RWPE2 (cell line): ENCODE data around the gene PCSK5.

Experiments
- ATAC-seq: fragments of 200-7000 bp; cut with Tn5 transposase; 3 replicates; pipeline ENCODE4 v1.9.1; 2021; ENCODE audit warnings: low read depth
- DNase-seq: peaks from one replicate; pipeline ENCODE4 v3.0.0-alpha.2; 2020; ENCODE audit warnings: low spot score
- H3K27ac ChIP-seq: fragments of 450-650 bp; 2 replicates; pipeline ENCODE4 v1.5.1; 2017; ENCODE audit warnings: mild to moderate bottlenecking; ENCODE audit not compliant: poor library complexity, severe bottlenecking
- H3K27me3 ChIP-seq: fragments of 250-450 bp; sonication (Bioruptor Pico); 2 replicates; pipeline ENCODE4 v1.5.1; 2021; ENCODE audit warnings: mild to moderate bottlenecking, moderate library complexity; ENCODE audit not compliant: insufficient read depth, poor library complexity, severe bottlenecking
- H3K36me3 ChIP-seq: fragments of 250-450 bp; sonication (Bioruptor Pico); 2 replicates; pipeline ENCODE4 v1.5.1; 2020; ENCODE audit warnings: low read depth, mild to moderate bottlenecking, moderate library complexity
- H3K4me1 ChIP-seq: fragments of 250-450 bp; sonication (Bioruptor Pico); 2 replicates; pipeline ENCODE4 v1.5.1; 2021; ENCODE audit warnings: mild to moderate bottlenecking, moderate library complexity; ENCODE audit not compliant: insufficient read depth, poor library complexity, severe bottlenecking
- H3K4me3 ChIP-seq: fragments of 250-450 bp; sonication (Bioruptor Pico); 2 replicates; pipeline ENCODE4 v1.5.1; 2021; ENCODE audit warnings: mild to moderate bottlenecking, moderate library complexity; ENCODE audit not compliant: severe bottlenecking
- H3K9me3 ChIP-seq: fragments of 250-450 bp; sonication (Bioruptor Pico); 2 replicates; pipeline ENCODE4 v1.5.1; 2021; ENCODE audit warnings: mild to moderate bottlenecking, moderate library complexity; ENCODE audit not compliant: severe bottlenecking
- CTCF ChIP-seq: fragments of 450-650 bp; IDR thresholded peaks from one replicate; pipeline ENCODE4 v1.5.1; 2017; ENCODE audit warnings: mild to moderate bottlenecking, moderate library complexity; ENCODE audit not compliant: poor library complexity, severe bottlenecking

The PCSK5 gene

GRCh38 chr9:75885652-75886051, 4.8 kb upstream of the PCSK5 start:
- Histone ChIP-seq H3K4me3 (no peak overlapping the region), H3K36me3 (no peaks in the 10 kb centered on the region), H3K9me3 (no peaks in the 10 kb centered on the region), H3K4me1 (no peaks in the 10 kb centered on the region), H3K27me3 (no peaks in the 10 kb centered on the region), H3K27ac (no peak overlapping the region)
- no peak for TF ChIP-seq CTCF
- no peak for ATAC-seq
- no peak for DNase-seq

GRCh38 chr9:75889577-75889976, 896 bp upstream of the PCSK5 start:
- no peak for DNase-seq
- peaks cover 32% of the 10 kb centered on the region for H3K27me3 ChIP-seq
- no peak for TF ChIP-seq CTCF

GRCh38 chr9:75889977-75890471, 449 bp upstream of the PCSK5 start:
- H3K4me1 ChIP-seq: no peaks in the 10 kb centered on the region
- peak overlapping the region; percentile 20 for H3K27ac ChIP-seq
- no peaks in the 10 kb centered on the region for H3K36me3 ChIP-seq
- peak; percentile 33 for ATAC-seq
- peaks cover 36% of the 10 kb centered on the region for H3K27me3 ChIP-seq
- H3K9me3 ChIP-seq: no peaks in the 10 kb centered on the region
- no peak for DNase-seq
- peak overlapping the region; percentile 49 for H3K4me3 ChIP-seq
- no peak for TF ChIP-seq CTCF

More at GRCh38 chr9:75889577-75889976, 896 bp upstream of the PCSK5 start:
- H3K9me3 ChIP-seq: no peaks in the 10 kb centered on the region
- no peaks in the 10 kb centered on the region for H3K4me1 ChIP-seq
- H3K27ac ChIP-seq: peak overlapping the region; percentile 20
- ATAC-seq: peak; percentile 1; the same call in 1 of the 3 replicates
- H3K4me3 ChIP-seq: peak overlapping the region; percentile 49
- H3K36me3 ChIP-seq: no peaks in the 10 kb centered on the region

- no peaks in the 10 kb centered on the region for H3K36me3 ChIP-seq
- ATAC-seq (no peak), DNase-seq (no peak)
- no peak overlapping the region for H3K27ac ChIP-seq
- no peak for TF ChIP-seq CTCF
- H3K9me3 ChIP-seq: no peaks in the 10 kb centered on the region
- H3K4me3 ChIP-seq: peak overlapping the region; percentile 49
- H3K4me1 ChIP-seq: no peaks in the 10 kb centered on the region
- peaks cover 36% of the 10 kb centered on the region for H3K27me3 ChIP-seq
Measured at GRCh38 chr9:75891277-75891741, 836 bp downstream of the PCSK5 start.

GRCh38 chr9:75891771-75892215, 1.3 kb downstream of the PCSK5 start:
- no peak for ATAC-seq
- H3K27ac ChIP-seq: no peak overlapping the region
- TF ChIP-seq CTCF: no peak
- H3K36me3 ChIP-seq: no peaks in the 10 kb centered on the region
- peak; percentile 45 for DNase-seq
- peaks cover 36% of the 10 kb centered on the region for H3K27me3 ChIP-seq
- peak overlapping the region; percentile 49 for H3K4me3 ChIP-seq
- H3K9me3 ChIP-seq: no peaks in the 10 kb centered on the region
- H3K4me1 ChIP-seq: no peaks in the 10 kb centered on the region
